Subcutaneous abdominal adipose tissue (tissue), 5 donors: ENCODE data around the gene SLC39A2.

Experiments used
- H3K27ac ChIP-seq: one replicate; pipeline ENCODE4 v1.7.0; 2013; ENCODE audit warnings: low read depth, mild to moderate bottlenecking, inconsistent platforms, low read length, moderate library complexity
- H3K27me3 ChIP-seq, 5 donors: one replicate each; pipeline ENCODE4 v1.7.0; 2013; ENCODE audit warnings: low read length in 5 of 5, inconsistent platforms in 1 of 5; ENCODE audit not compliant: control insufficient read depth in 5 of 5, insufficient read depth in 4 of 5
- H3K36me3 ChIP-seq, 5 donors: one replicate each; pipeline ENCODE4 v1.7.0; 2013; ENCODE audit warnings: low read length in 5 of 5; ENCODE audit not compliant: control insufficient read depth in 5 of 5, insufficient read depth in 5 of 5
- H3K4me1 ChIP-seq, 5 donors: one replicate each; pipeline ENCODE4 v1.7.0; 2013; ENCODE audit warnings: low read length in 5 of 5, mild to moderate bottlenecking in 3 of 5, moderate library complexity in 1 of 5; ENCODE audit not compliant: control insufficient read depth in 5 of 5, insufficient read depth in 5 of 5
- H3K4me3 ChIP-seq, 5 donors: one replicate each; pipeline ENCODE4 v1.7.0; 2013; ENCODE audit warnings: low read length in 5 of 5, low read depth in 1 of 5
- H3K9ac ChIP-seq, 5 donors: one replicate each; pipeline ENCODE4 v1.7.0; 2013; ENCODE audit warnings: low read length in 5 of 5, mild to moderate bottlenecking in 4 of 5, moderate library complexity in 3 of 5
- H3K9me3 ChIP-seq, 5 donors: one replicate each; pipeline ENCODE4 v1.7.0; 2013; ENCODE audit warnings: low read length in 5 of 5; ENCODE audit not compliant: control insufficient read depth in 5 of 5
- donor health status: healthy.
- donor health status: healthy.
- donor health status: healthy.
- donor health status: healthy.
- donor health status: healthy.

Gene SLC39A2

DNA sequence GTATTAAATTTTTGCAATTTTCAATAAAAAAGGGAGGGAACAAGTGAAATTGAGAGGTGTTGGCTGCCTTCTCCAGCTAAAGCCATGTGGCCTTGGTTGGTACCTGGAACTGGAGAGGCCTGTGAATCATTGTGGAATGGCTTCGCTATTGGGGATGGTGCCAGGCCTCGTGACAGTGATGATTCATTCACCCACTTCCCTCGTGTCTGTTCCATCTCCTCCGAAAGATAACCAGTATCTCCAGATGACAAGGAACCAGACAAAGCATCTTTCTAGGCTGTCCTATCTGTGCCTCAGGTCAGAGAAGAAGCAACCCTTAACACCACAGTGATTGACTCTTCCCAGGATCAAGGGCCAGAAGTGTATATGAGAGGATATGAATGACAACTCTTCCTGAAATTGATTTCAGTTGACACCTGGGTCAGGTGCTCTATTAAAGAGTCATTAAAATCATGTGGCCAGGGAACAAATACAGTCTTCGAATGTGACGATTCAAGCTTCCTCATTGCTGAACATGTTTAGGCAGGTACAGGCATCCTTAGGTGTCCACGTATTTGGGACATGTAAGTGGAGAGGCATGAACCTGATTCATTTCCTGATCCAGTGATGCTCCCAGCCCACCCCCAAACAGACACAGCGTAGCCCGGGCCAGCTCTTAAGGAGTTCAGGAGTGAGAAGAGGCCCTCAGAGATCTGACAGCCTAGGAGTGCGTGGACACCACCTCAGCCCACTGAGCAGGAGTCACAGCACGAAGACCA is 42.8 kb downstream of the SLC39A2 start, which contains the start of gene RNASE7:
Gene RNASE7, plus strand, starts transcription at position 687 of the 758 bp plus-strand sequence. CDS start 631 bp downstream, outside the sequence.
- no peak within 1 kb of the TSS for H3K4me3 ChIP-seq
- peak within 1 kb of the TSS in 2 of 5 donors; percentile 8 to 9 for H3K9ac ChIP-seq
- peak within 1 kb of the TSS; percentile 86 for H3K27ac ChIP-seq
- H3K4me1 ChIP-seq = peaks cover 13 to 53% (median 46%) of the 10 kb centered on the region in 5 donors
- no peaks in the 10 kb centered on the region for H3K36me3 ChIP-seq
- no peaks in the 10 kb centered on the region for H3K9me3 ChIP-seq
- H3K27me3 ChIP-seq = no peaks in the 10 kb centered on the region

DNA sequence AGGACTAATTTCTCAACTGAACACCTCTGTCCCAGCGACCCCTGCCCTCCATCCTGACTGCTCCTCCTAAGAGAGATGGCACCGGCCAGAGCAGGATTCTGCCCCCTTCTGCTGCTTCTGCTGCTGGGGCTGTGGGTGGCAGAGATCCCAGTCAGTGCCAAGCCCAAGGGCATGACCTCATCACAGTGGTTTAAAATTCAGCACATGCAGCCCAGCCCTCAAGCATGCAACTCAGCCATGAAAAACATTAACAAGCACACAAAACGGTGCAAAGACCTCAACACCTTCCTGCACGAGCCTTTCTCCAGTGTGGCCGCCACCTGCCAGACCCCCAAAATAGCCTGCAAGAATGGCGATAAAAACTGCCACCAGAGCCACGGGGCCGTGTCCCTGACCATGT is 43.8 kb downstream of the SLC39A2 start:
- Histone ChIP-seq H3K36me3 (no peaks in the 10 kb centered on the region), H3K27ac (peak overlapping the region; percentile 86), H3K4me3 (no peak overlapping the region), H3K27me3 (no peaks in the 10 kb centered on the region), H3K9ac (peak overlapping the region in 1 of 5 donors; percentile 9), H3K4me1 (peaks cover 15 to 54% (median 53%) of the 10 kb centered on the region in 5 donors), H3K9me3 (no peaks in the 10 kb centered on the region)

DNA sequence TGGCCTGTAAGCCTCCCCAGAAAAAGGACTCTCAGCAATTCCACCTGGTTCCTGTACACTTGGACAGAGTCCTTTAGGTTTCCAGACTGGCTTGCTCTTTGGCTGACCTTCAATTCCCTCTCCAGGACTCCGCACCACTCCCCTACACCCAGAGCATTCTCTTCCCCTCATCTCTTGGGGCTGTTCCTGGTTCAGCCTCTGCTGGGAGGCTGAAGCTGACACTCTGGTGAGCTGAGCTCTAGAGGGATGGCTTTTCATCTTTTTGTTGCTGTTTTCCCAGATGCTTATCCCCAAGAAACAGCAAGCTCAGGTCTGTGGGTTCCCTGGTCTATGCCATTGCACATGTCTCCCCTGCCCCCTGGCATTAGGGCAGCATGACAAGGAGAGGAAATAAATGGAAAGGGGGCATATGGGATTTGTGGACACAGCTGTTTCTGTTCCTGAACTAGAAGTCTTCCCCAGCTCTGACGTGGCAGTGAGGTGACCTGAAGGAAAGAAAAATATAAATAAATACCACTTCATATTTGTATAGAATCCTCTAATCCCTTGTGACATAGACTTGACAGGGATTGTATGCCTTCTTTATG is 44.4 kb downstream of the SLC39A2 start:
- H3K27me3 ChIP-seq = no peaks in the 10 kb centered on the region
- H3K9me3 ChIP-seq = no peaks in the 10 kb centered on the region
- H3K9ac ChIP-seq = peak overlapping the region in 2 of 5 donors; percentile 27 to 34
- peak overlapping the region; percentile 86 for H3K27ac ChIP-seq
- peak overlapping the region in 1 of 5 donors; percentile 2 for H3K4me3 ChIP-seq
- no peaks in the 10 kb centered on the region for H3K36me3 ChIP-seq
- peaks cover 15 to 58% (median 54%) of the 10 kb centered on the region in 5 donors for H3K4me1 ChIP-seq

DNA sequence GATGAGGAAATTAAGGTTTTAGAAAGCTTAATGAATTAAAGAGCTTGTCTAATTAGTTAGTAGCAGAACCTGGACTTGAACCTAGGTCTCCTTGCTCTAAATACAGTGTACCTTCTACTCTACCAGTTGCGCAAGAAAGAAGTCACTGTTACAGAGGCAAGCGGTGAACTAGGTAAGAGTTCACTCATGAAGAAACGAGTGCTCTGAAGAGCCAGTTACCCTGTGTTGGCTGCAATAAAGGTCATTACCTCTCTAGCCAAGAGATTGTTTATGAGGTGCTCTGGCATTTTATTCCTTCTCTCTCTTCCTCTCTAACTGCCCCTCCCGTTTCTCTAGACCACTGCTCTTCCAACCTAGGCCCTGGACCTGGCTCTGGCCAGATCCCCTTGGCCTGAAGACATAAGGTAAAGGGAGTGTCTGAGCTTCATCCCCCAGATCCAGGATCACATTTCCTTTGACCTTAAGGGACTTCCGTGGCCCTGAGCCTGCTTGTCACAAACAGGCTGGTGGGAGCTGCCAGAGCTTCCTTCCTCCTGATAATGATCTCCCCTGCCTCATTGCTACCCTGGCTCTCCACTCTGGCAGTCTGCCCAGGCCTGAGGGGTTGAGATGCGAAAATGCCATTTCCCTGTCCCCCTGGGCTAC is 45.0 kb downstream of the SLC39A2 start:
- H3K36me3 ChIP-seq = no peaks in the 10 kb centered on the region
- peak overlapping the region; percentile 86 for H3K27ac ChIP-seq
- H3K4me1 ChIP-seq = peaks cover 15 to 56% (median 49%) of the 10 kb centered on the region in 5 donors
- H3K9ac ChIP-seq = peak overlapping the region in 2 of 5 donors; percentile 6 to 27
- no peaks in the 10 kb centered on the region for H3K9me3 ChIP-seq
- no peaks in the 10 kb centered on the region for H3K27me3 ChIP-seq
- no peak overlapping the region for H3K4me3 ChIP-seq

DNA sequence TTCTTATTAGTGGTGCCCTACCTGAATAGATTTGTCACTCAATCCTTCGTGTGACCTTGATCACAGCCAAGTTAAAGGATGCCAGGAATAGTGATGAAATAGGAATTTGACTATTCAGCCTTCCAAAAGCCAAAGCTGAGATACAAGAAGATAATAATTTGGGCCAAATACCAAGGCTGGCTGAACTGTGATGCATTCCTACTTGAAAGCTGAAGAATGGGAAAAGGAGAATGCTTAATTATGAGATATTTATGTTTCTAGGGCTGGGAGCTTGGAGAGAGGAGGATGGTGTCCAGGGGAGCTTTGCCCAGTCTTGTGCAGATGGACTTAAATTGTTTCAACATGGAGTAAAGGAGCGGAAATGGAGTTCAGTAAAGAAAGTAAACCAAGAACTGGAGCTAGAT is 48.3 kb downstream of the SLC39A2 start:
- H3K27ac ChIP-seq = peak overlapping the region; percentile 31
- H3K4me1 ChIP-seq = peaks cover 9 to 49% (median 43%) of the 10 kb centered on the region in 5 donors
- H3K4me3 ChIP-seq = no peak overlapping the region

GRCh38 chr14:21048638-21049037 is 49.5 kb downstream of the SLC39A2 start:
- Histone ChIP-seq H3K36me3 (no peaks in the 10 kb centered on the region), H3K9me3 (no peaks in the 10 kb centered on the region), H3K9ac (no peak overlapping the region), H3K27ac (peak overlapping the region; percentile 48), H3K4me1 (peaks cover 4 to 37% (median 34%) of the 10 kb centered on the region in 5 donors), H3K27me3 (no peaks in the 10 kb centered on the region), H3K4me3 (no peak overlapping the region)

More for the DNA sequence above, 48.3 kb downstream of the SLC39A2 start:
- Histone ChIP-seq H3K36me3 (no peaks in the 10 kb centered on the region), H3K9me3 (no peaks in the 10 kb centered on the region), H3K9ac (no peak overlapping the region), H3K27me3 (no peaks in the 10 kb centered on the region)

DNA sequence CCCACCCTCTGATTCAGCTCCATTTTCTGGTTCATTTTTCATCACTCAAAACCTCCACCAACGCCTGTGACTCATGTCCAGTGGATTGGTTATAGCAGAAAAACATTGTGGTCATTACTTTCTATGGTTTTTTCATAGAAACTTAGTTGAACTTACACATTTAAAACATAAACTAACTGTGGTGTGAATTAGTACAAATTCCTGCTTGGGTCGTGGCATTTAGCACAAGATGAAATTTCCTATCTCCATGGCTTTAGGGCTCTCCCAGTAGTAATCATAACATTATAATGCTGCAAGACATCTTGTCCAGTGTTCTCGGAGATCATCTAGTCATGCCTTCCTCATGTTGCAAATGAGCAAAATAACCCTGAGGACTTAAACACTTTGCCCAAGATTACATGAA is 50.2 kb downstream of the SLC39A2 start:
- Histone ChIP-seq H3K27me3 (no peaks in the 10 kb centered on the region), H3K9ac (no peak overlapping the region), H3K36me3 (no peaks in the 10 kb centered on the region), H3K4me3 (no peak overlapping the region), H3K4me1 (peaks cover 2 to 34% (median 28%) of the 10 kb centered on the region in 5 donors), H3K27ac (peak overlapping the region; percentile 48), H3K9me3 (no peaks in the 10 kb centered on the region)

DNA sequence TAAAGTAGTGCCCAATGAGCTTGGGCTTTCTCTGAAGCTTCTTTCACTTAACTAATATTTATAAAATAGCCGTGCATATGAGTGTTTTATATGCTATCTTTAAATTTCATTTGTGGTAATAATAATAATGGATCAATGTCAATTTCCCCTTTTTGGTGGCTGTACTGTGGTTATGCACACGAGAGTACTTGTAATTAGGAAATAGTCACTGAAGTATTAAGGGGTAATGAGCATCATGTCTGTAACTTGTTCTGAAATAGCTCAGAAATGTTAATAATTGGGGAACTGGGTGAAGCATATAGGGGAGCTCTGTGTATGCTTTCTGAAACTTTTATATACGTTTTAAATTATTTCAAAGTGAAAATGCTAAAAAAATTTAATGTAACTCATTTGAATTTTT is 51.5 kb downstream of the SLC39A2 start:
- Histone ChIP-seq H3K9ac (no peak overlapping the region), H3K4me3 (no peak overlapping the region), H3K4me1 (peaks cover 2 to 31% (median 22%) of the 10 kb centered on the region in 5 donors), H3K9me3 (no peaks in the 10 kb centered on the region), H3K27me3 (no peaks in the 10 kb centered on the region), H3K27ac (no peak overlapping the region), H3K36me3 (no peaks in the 10 kb centered on the region)
